NOMO-1 treated with DMSO at 0.1 percent for 48 hours (cell line): Measurements from ENCODE around the gene ITGA11.
"Not testable (repeated sequence)": the region's sequence is repeated elsewhere in the genome, so short reads cannot be mapped to it uniquely, and the experiment has no call there.

Experiments used
- DNase-seq: peaks from one replicate; lab custom pipeline; 2025; ENCODE audit not compliant: unreplicated experiment; lab: John Stamatoyannopoulos, UW

Gene ITGA11

GRCh38 chr15:68424754-68425390, 7.1 kb downstream of the ITGA11 start:
- no peak for DNase-seq

- no peak for DNase-seq
Observed at GRCh38 chr15:68423359-68424296, 8.3 kb downstream of the ITGA11 start.

- not testable (repeated sequence) for DNase-seq
Observed at GRCh38 chr15:68422403-68423145, 9.4 kb downstream of the ITGA11 start.

GRCh38 chr15:68421798-68422402, 10.1 kb downstream of the ITGA11 start:
- no peak for DNase-seq

- peak; percentile 86 for DNase-seq
Observed at GRCh38 chr15:68421115-68421551, 10.8 kb downstream of the ITGA11 start.

GRCh38 chr15:68420186-68420684, 11.7 kb downstream of the ITGA11 start:
- DNase-seq = no peak

GRCh38 chr15:68419301-68420175, 12.4 kb downstream of the ITGA11 start:
- no peak for DNase-seq

GRCh38 chr15:68418611-68419161, 13.3 kb downstream of the ITGA11 start:
- DNase-seq = peak; percentile 29

GRCh38 chr15:68417897-68418296, 14.1 kb downstream of the ITGA11 start:
- DNase-seq = no peak

GRCh38 chr15:68417051-68417450, 14.9 kb downstream of the ITGA11 start:
- no peak for DNase-seq

- DNase-seq = no peak
Observed at GRCh38 chr15:68416158-68416535, 15.8 kb downstream of the ITGA11 start.

GRCh38 chr15:68415501-68416157, 16.3 kb downstream of the ITGA11 start:
- DNase-seq = no peak

GRCh38 chr15:68415061-68415460, 16.9 kb downstream of the ITGA11 start:
- DNase-seq = no peak

GRCh38 chr15:68414591-68414990, 17.4 kb downstream of the ITGA11 start:
- no peak for DNase-seq

- DNase-seq = no peak
Observed at GRCh38 chr15:68414206-68414555, 17.8 kb downstream of the ITGA11 start.

- no peak for DNase-seq
Observed at GRCh38 chr15:68413363-68414205, 18.4 kb downstream of the ITGA11 start.

GRCh38 chr15:68412218-68412617, 19.7 kb downstream of the ITGA11 start:
- no peak for DNase-seq

- DNase-seq = no peak
Observed at GRCh38 chr15:68411735-68412134, 20.2 kb downstream of the ITGA11 start.
